GM19351 (cell line): ENCODE measurements around the gene AVPR2.

Experiments used
- ATAC-seq: cut with Tn5 transposase; IDR thresholded peaks from one replicate; pipeline ENCODE4 v1.9.1; 2021; ENCODE audit warnings: mild to moderate bottlenecking, moderate library complexity; ENCODE audit not compliant: unreplicated experiment

AVPR2 gene

GRCh38 chrX:153903991-153904957 is at the start of gene AVPR2:
Gene AVPR2 (plus strand): TSS chrX:153904673. CDS start chrX:153905146, 473 bp downstream.
- ATAC-seq, result no peak

DNA sequence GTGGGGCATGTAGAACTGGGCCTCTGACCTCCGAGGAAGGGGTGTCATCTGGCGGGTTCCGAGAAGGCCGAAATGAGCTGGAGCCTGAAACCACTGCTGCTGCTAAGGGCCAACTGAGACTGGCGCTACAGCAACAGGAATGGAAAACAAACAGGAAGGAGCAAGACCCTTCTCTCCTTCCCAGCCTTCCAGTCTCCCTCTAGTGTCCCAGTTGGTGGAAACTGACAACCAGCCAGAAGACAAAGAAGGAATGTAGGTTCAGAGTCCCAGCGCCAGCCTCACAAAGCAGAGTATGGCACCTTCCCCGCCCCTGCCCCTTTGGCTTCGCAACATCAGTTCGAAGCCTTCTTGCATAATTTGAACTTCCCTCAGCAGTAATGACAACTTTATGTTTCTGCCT is 49.8 kb upstream of the AVPR2 start:
- ATAC-seq, result no peak

DNA sequence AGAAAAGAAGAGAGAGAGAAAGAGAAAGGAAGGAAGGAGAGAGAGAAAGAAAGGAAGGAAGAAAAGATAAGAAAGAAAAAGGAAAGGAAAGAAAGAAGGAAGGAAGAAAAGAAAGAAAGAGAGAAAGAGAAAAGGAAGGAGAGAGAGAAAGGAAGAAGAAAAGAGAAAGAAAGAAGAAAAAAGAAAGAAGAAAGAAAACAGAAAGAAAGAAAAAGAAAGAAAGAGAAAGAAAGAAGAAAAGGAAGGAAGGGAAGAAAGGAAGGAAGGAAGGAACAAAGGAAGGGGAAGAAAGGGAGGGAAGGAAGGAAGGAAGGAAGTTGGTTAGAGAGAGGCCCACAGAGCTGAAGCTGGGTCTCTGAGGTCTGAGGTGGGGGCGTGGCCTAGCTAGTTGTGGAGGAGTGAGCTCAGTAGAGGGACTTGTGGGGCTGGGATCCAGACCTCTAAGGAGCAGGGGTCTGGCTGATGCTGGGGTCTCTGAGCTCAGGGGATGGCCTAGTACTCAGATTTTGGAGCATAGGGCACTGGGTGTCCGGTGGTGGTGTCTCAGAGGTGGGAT is 47.0 kb upstream of the AVPR2 start:
- ATAC-seq, result no peak

- no peak for ATAC-seq
Measured at GRCh38 chrX:153861151-153861550, 43.3 kb upstream of the AVPR2 start.

- no peak for ATAC-seq
Measured at GRCh38 chrX:153861733-153862310, 42.7 kb upstream of the AVPR2 start.

GRCh38 chrX:153862369-153863250 is 41.9 kb upstream of the AVPR2 start:
- no peak for ATAC-seq

GRCh38 chrX:153863251-153863991 is 41.1 kb upstream of the AVPR2 start:
- no peak for ATAC-seq

- ATAC-seq, result no peak
Measured at GRCh38 chrX:153864101-153864500, 40.4 kb upstream of the AVPR2 start.

DNA sequence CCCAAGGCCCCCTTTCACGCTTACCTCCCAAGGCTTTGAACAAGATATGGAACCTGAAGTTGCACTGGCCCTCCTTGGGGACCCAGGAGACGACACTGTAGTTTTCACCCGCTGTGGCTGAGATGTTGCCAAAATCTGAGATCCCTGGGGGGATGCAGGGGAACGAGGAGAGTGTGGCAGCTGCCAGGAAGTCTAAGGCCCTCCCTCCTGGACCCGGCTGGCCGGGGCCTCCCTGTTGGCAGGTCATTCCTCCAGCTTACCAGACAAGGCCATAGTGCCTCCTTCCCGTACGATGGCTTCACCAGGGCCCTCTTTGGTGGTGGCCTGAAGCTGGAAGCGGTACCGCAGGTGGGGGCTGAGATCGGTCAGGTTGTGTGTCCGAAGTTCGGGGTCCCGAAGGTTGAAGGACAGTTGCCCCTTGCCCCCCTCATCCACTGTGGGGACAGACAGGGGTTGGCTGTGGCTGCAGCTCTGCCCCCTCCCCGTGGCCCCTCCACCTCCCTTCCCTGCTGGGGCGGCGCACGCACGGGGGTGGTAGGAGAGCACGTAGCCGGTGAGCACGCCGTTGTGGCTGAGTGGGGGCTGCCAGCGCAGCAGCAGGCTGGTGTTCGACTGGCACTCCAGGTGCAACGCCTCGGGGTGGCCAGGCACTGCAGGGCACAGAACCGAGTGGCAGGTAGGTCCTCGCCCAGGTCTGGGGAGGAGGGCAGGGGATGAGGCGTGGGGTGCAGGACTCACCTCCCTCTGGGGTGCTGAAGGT is 39.7 kb upstream of the AVPR2 start:
- ATAC-seq, result no peak

DNA sequence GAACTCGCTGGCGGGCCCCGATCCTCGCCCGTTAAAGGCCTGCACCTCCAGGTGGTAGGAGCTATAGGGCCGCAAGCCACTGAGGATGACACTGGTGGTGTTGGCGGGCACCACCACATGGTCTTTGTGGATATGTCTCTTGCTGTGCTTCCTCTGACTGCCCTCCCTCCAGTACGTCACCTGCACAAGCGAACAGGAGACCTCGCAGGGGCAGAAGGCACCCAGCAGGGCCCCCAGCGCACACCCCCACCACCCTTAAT is 39.2 kb upstream of the AVPR2 start:
- ATAC-seq, result no peak

DNA sequence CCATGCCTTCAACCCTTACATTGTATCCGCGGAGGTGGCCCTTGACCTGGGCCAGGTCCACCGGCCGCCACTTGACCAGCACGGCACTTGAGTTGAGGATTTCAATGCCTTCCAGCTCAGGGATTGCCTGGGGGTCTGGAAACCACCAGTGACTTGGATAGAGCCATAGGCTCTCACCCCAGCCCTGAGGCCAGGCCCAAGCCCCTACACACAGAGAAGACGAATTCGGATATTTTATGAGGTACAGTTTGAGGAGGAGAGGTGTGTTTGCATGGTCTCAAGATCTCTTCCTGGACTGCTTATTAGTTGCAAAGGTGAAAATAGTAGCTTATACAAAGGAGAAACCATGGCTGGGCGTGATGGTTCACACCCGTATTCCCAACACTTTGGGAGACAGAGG is 38.8 kb upstream of the AVPR2 start:
- no peak for ATAC-seq

DNA sequence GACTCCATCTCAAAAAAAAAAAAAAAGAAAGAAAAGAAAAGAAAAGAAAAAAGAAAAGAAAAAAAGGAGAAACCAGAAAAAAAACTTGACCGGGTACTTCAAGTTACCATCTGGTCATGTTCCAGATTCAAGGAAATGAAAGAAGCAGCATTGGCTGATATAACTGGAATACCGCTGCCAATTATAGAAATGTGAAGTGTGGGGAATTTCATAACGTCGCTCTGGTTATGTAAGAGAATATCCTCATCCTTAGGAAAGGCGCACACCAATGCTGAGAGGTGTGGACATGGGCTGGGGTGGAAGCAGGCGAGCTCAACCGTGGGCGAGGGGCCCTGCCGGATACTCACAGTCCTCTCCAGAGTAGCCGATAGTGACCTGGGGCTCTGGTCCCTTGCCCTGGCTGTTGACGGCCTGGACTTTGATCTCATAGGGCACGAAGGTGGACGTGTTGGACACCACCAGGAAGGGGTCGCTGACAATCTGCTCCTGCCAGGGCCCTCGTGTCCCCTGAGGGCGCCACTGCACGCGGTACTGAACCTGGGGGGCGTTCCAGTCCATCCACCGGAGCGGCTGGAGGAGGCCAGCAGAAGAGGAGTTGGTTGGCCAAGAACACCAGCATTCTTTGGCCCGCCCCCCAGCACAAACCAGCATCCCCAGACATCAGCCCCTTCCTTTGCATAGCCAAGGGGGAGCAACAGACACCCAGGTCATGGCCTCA is 38.0 kb upstream of the AVPR2 start:
- no peak for ATAC-seq

DNA sequence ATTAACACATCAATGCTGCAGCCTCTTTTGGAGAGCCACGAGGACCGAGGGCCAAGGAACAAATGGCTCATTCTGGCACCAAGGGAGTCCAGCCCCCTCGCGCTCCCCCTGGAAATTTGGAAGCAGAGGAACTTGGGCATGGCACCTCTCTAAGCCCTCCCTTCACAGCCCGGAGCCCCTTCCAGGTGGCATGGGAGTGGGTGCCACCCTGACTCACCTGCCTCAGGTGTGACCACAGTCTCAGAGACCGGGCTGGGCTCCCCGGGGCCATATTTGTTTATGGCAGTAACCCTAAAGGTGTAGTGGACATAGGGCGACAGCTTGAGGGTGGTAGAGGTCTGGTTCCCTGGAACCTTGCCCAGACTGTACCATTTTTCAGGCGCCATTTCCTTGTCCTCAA is 37.3 kb upstream of the AVPR2 start:
- no peak for ATAC-seq

- no peak for ATAC-seq
Measured at GRCh38 chrX:153867671-153868070, 36.8 kb upstream of the AVPR2 start.

DNA sequence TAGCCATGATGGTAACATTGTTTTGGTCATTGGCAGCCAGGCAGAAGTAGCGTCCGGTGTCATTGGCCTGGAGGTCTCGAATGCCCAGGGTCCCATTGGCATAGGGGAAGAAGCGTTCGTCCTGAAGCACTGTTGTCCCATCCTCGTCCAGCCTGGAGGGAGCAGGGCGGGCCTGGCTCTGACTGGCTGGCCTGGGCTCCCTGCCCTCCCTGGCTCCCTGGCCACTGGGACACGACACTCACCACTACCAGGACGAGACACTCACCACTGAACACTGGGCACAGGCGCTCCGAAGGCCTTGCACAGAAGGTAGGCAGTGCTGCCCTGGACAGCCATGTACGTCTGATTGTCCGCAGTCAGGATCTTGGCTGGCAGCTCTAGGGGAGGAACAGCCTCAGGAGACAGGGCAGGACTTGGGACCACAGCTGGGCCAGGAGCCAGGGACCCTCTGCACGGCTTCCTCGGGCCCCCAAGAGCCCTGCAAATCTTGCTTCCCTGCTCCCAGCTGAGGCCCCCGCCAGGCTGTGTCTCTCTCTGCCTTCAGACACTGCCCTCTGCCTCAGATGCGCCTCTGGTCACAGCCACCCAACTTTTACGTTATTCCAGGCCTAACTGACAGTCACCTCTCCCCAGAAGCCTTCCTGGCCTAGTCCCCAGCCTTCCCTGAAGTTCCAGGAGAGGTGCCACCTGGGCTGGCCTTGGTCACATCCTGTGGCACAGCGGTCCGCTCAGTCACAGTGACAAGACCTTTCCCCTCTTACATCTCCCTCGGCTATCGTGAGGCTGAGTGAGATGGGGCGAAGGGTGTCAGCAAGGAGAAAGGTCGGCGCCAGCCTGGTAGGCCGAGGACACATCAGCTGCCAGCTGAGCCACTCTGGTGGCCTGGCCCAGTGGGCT is 35.6 kb upstream of the AVPR2 start:
- ATAC-seq, result no peak

DNA sequence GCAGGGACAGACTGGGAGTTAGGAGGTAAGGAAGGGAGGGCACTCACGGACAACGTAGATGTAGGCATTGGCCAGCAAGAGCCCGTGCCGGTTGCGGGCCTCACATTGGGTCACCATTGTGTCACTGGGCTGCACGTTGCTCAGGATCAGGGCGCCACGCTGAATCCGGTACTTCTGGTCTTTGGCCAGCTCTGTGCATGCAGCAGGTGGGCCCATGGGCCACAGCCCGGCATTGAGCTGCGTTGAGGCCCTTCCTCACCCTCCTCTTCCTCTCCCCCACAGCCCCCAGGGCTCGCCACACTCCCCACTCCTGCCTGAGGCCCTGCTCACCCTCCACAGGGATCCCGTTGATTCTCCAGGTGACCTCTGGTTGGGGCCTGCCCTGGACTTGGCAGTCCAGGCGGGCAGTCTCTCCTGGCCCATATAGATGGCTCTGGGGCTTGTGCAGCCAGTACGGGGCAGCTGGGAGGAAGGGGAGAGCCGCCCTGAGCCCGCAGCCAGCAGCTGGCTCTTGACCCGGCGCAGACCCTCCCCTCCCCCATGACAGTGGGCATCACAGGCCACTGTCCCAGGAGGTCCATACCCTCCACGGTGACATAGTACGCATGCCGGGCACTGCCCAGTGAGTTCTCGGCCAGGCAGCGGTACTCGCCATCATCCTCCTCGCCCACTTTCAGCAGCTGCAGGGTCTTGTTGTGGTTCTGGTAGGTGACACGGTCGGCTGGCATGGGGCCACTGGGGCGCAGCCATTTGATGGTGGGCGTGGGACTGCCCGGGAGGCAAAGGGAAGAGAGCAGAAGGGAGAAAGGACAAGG is 34.8 kb upstream of the AVPR2 start:
- no peak for ATAC-seq

- no peak for ATAC-seq
Measured at GRCh38 chrX:153870288-153870690, 34.2 kb upstream of the AVPR2 start.
